D341Med (cell line): ENCODE measurements around the gene TBC1D20.
A peak's percentile ranks its signal among the peaks of the same experiment; 100 is the strongest.
"Not testable (repeated sequence)": the region's sequence is repeated elsewhere in the genome, so short reads cannot be mapped to it uniquely, and the experiment has no call there.

Source experiments
- DNase-seq: peaks from one replicate; pipeline ENCODE4 v3.0.0; 2012; ENCODE audit warnings: low spot score

The TBC1D20 gene

DNA sequence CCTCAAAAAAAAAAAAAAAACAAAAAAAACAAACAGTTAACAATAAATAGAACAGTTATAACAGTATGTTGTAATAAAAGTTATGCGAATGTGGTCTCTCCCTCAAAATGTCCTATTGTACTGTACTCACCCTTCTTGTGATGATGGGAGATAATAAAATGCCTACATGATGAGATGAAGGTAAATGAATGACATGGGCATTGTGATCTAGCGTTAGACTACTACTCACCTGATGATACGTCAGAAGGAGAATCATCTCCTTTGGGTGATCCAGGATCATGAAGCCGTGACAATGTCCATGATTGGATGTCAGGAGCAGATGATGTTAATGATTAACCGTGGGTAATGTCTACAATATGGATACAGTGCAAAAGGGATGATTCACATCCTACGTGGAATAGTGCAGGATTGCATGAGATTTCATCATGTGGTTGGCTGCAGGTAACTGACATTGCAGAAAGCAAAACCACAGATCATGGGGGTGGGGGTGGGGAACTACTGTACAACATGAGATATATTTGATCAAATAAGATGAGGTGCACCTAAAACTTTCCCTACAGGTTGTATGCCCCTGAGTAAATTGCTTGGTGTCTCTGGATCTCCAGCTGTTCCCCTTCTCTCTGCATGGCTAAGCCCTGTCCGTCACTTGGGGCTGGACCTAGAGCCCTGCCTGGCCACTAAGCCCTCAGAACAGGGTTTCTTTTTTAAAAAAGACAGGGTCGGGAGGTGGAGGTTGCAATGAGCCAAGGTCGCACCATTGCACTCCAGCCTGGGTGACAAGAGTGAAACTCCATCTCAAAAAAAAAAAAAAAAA lies 60.4 kb downstream of the TBC1D20 start:
- no peak for DNase-seq

DNA sequence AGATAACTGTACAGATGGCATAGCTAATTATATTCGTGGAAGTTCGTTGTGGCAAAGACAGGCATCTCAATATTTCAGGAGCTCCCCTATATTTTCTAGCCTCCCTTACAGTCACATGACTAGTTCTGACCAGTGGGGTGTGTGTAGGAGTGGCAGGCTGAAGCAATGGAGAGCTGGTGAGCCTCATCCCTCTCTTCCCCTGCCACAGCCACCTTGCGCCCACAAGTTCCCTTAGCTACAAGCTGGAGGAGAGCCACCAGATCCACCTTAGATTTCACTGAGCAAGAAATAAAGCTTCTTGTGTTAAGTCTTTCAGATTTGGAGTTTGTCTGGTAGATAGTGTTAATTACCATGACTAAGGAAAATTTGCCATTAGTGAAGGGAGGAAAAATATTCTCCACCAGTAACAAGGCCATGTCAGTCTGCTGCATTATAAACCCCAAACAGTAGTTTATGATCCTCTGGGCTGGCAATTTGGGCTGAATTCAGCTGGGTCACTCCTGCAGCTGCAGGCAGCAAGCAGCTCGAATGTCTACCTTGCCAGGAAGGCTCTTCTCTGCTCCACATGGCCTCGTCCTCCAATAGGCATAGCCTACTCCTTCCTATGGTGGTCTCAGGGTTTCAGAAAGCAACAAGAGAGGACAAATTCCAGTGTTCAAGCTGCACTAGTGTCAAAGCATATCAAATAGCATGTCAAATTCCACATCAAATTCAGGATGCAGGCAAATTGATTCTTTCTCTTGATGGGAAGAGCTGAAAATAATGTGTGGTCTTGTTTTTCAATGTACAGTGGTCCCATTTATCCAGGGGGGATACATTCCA lies 61.7 kb downstream of the TBC1D20 start:
- peak; percentile 44 for DNase-seq

DNA sequence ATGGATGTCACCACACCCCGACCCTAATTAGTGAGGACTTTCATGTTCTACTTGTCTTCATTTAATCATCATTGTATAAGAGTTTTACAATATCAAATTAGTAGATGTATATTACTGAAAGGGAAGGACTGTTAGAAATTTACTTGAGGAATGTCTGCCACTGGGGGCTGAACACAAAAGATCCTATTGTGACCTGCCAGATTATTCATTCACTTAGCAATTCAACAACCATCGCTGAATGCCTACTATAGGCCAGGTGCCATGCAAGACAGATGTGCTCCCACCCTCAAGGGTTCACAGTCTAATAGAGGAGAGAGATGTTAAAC lies 62.2 kb downstream of the TBC1D20 start:
- no peak for DNase-seq

DNA sequence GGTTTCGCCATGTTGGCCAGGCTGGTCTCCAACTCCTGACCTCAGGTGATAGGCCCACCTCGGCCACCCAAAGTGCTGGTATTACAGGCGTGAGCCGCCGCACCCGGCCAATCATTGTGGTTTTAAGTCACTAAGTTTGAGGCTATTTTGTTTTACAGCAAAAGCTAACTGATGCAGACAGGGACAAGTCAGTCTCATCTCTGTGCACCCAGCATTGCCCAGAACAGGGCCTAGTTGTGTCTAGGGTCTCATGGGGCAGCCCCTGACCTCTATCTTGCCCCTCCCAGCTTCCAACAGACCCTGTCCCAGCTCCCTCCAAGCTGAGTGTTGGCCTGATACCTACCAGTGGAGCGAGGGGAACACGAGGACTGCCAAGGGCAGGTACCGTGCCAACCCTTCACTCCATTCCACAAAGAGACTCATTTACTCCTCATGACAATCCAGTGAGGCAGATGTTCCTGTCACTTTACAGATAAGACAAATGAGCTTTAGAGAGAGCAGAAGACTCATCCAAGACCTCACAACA lies 63.1 kb downstream of the TBC1D20 start:
- DNase-seq, result no peak

DNA sequence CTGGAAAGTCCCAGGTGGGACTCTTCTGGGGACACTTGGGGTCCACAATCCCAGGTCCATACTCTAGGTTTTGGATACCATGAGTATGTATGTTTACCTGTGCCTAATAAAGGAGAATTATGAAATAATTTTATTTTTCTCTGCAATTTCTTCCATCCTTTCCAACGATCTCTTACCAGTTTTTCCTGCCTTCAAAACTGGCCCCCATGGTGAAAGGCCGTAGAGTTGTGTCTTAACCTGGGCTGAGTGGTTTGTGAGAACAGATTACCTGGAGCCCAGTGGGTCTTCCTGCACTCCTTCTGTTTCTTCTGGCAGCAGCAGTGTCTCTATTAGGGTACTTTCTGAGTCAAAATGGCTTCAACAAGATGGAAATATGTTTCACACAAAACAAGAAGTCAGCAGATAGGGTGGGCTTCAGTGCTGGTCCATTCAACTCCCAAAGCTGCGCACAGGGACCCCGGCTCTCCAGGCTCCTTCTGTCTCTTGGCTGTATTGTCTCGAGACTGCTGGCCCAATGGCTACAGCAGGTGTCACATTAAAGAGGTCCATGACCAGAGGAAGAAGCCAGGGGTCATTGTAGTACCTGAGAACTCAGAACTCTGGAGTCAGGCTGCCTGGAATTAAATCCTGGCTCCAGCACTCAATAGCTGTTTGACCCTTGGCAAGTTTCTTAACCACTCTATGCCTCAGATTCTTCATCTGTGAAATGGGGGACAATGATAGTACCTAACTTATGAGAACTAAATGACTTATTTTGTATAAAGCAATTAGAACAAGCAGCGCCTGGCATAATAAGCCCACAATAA lies 64.7 kb downstream of the TBC1D20 start:
- DNase-seq, result no peak

DNA sequence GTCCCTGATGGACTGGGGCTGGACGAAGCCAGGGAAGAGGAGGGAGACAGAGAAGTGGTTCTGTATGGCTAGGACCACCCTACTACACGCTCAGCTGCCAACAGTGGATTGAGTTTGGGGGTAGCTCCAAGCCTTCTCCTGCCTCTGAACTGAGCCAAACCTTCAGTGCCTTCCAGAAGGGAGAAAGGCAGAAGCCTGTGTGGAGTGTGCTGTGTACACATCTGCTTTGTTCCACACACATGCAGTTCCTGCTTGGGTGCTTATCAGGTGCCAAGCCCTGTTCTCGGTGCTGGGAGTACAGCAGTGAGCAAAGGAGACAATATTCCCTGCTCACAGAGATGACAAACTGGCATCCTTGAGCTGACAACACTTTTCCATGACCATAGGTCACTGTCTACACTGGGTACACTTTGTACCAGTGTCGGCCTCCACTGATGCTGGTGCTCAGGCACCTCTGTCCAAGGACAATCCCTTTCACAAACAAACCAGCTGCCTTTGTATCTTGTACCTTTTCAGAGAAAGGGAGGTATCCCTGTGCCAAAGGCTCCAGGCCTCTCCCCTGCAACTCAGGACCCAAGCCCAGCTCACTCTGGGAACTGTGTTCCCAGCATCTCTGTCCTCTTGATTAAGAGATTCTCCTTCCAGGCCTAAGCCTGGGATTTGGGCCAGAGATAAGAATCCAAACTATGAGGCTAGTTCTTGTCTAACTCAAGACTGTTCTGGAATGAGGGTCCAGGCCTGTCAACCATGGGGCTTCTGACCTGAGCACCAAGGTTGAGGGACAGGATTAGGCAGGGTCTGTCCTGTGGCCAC lies 65.5 kb downstream of the TBC1D20 start:
- DNase-seq, result no peak

DNA sequence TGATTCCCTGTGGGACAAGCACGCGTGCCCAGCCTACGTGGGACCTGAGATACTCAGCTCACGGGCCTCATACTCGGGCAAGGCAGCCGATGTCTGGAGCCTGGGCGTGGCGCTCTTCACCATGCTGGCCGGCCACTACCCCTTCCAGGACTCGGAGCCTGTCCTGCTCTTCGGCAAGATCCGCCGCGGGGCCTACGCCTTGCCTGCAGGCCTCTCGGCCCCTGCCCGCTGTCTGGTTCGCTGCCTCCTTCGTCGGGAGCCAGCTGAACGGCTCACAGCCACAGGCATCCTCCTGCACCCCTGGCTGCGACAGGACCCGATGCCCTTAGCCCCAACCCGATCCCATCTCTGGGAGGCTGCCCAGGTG lies 66.1 kb downstream of the TBC1D20 start:
- DNase-seq, result no peak

DNA sequence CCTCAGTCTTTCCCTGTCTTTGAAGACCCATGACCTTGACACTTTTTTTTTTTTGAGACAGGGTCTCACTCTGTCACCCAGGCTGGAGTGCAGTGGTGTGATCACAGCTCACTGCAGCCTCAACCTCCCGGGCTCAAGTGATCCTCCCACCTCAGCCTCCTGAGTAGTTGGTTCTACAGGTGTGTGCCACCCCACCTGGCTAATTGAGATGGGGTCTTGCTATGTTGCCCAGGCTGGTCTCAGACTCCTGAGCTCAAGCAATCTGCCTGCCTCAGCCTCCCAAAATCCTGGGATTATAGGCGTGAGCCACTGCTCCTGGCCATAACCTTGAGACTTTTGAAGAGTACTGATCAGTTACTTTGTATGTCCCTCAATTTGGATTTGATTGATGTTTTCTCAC lies 69.0 kb downstream of the TBC1D20 start:
- not testable (repeated sequence) for DNase-seq

DNA sequence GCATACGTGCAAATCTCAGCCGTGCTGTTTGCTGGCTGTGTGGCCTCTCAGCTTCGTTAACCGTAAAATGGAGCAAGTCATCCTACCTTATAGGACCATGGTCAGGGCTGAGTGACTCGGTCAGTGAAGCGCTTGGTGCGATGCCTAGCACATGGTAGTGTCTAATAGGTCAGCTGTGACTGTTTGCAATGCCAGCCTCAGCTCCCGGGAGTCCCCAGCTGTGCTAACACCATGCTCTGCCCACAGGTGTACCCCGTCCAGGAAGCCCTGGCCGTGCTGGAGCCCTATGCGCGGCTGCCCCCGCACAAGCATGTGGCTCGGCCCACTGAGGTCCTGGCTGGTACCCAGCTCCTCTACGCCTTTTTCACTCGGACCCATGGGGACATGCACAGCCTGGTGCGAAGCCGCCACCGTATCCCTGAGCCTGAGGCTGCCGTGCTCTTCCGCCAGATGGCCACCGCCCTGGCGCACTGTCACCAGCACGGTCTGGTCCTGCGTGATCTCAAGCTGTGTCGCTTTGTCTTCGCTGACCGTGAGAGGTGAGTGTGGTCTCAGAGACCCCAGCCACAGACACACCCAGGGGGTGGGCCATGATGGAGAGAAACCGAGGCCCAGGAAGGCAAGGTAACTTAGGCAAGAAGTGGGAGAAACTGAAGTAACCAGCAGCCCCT lies 71.2 kb downstream of the TBC1D20 start:
- no peak for DNase-seq

DNA sequence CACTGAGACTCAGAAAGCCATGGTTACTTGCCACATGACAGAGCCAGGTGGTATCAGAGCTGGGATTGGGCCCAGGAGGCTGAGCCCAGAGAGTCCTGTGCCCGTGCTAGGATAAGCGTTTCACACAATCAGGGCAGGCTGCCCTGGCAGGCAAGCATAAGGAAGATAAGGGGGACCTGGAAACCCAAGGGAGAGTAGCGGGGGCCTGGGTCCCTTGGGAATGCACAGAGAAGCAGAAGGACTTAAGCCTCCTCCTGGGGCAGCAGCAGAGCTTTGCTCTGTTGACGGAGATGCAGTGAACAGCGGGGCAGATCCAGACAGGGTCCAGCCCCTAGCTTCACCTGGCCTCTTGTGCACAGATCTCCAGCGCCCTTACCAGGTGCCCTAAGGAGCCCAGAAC lies 73.1 kb downstream of the TBC1D20 start:
- DNase-seq, result peak; percentile 92

DNA sequence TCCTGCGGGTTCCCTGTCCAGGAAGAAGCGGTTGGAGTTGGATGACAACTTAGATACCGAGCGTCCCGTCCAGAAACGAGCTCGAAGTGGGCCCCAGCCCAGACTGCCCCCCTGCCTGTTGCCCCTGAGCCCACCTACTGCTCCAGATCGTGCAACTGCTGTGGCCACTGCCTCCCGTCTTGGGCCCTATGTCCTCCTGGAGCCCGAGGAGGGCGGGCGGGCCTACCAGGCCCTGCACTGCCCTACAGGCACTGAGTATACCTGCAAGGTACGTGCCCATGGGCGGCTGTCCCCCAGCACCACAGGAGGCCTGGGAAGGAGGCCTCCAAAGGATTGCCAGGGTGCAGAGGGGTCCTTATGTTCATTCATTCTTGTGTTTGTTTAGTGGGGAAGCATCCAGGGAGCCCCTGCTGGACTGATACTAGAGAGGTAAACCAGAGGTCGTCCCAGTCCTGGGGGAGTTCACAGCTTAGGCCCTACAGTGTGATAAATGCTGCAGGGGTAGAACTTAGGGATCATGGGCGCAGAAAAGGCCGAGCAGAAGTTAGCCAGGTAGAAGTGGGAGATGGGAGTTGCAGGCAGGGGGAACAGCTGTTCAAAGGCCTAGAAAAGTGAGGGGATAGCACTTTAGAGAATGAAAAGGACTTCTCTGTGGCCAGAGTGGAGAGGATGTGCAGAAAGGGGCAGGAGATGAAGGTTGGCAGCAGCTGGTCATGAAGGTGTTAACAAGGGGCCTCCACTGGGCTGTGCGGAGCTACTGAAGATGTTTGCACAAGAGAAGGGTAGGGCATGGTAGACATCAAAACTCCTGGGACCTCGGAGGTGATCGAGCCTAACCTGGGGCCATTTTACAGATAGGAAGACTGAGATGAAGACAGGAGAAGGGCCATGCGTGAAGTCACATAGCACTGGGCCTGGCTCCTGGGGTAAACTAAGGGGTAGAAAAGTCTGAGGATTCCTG lies 74.0 kb downstream of the TBC1D20 start:
- no peak for DNase-seq

DNA sequence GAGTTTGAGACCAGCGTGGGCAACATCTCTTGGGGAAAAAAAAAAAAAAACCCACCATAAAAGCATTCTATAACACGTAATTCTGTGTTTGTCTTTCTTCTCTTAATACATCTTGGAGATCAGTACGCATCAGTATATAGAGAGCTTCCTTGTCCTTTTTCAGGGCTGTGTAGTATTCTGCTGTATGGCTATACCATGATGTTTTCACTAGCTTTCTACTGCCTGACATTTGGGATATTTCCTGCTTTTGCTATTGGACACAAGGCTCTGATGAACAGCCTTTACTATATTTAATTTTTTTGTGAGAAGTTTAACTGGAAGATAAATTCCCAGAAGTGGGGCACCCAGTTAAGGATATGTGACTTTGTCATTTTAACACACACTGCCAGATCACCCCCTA lies 74.8 kb downstream of the TBC1D20 start:
- no peak for DNase-seq

DNA sequence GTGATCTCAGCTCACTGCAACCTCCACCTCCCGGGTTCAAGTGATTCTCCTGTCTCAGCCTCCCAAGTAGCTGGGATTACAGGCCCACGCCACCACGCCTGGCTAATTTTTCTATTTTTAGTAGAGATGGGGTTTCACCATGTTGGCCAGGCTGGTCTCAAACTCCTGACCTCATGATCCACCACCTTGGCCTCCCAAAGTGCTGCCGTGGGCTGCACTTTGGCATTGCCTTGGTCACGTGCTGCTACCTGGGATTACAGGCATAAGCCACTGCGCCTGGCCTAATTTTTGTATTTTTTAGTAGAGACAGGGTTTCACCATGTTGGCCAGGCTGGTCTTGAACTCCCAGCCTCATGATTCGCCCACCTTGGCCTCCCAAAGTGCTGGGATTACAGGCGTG lies 75.7 kb downstream of the TBC1D20 start:
- DNase-seq, result not testable (repeated sequence)
